A549 (cell line): Measurements from ENCODE around the gene CRYGC. TPM values are rescaled to one million over a fixed set of nuclear protein-coding genes. Genes with fewer than 3 reads are reported as not detected.

Experiments
- ATAC-seq, 2 experiments: fragments of 200-7000 bp in 1 of 2; fragments of >200 bp in 1 of 2; cut with Nextera tagmentation in 1 of 2; cut with Tn5 transposase in 1 of 2; 3 replicates each; pipeline versions ENCODE4 v1.8.0 to v1.9.1; 2018 to 2020; ENCODE audit warnings: mild to moderate bottlenecking in 1 of 2, moderate library complexity in 1 of 2
- CTCF ChIA-PET: fragments of 300-600 bp; sonication (Branson Sonifier 250); formaldehyde crosslinking; extraction: SDS; loops from one replicate; lab custom pipeline; 2021; ENCODE audit warnings: antibody characterized with exemption, inconsistent platforms; lab: Yijun Ruan, JAX
- POLR2A ChIA-PET: fragments of 350-600 bp; formaldehyde crosslinking; extraction: SDS; loops from one replicate; lab custom pipeline; 2021; ENCODE audit warnings: antibody characterized with exemption, inconsistent platforms; lab: Yijun Ruan, JAX
- DNase-seq, 2 experiments: peaks; one replicate each; pipeline versions ENCODE4 v3.0.0 to v3.0.0-alpha.2; 2011 to 2016; ENCODE audit warnings: low read depth in 1 of 2, low spot score in 1 of 2
- FAIRE-seq: peaks from 2 replicates; lab custom pipeline; 2011; peaks lifted over from hg19 to GRCh38; lab: Jason Lieb, UNC
- H3K27ac ChIP-seq, 2 experiments: fragments of >200 bp; sonication (Bioruptor Twin); formaldehyde crosslinking; 3 replicates each; pipeline ENCODE4 v1.5.1; 2016 to 2017
- H3K4me1 ChIP-seq: fragments of >200 bp; sonication (Bioruptor Twin); formaldehyde crosslinking; 3 replicates; pipeline ENCODE4 v1.6.1; 2016
- H3K4me2 ChIP-seq: fragments of >200 bp; sonication (Bioruptor Twin); formaldehyde crosslinking; 3 replicates; pipeline ENCODE4 v1.6.1; 2016
- H3K4me3 ChIP-seq: fragments of >200 bp; sonication (Bioruptor Twin); formaldehyde crosslinking; 3 replicates; pipeline ENCODE4 v1.5.1; 2016
- H3K9me3 ChIP-seq: fragments of >200 bp; sonication (Bioruptor Twin); formaldehyde crosslinking; 3 replicates; pipeline ENCODE4 v1.6.1; 2016
- BHLHE40 ChIP-seq: IDR thresholded peaks from 2 replicates; pipeline ENCODE4 v1.6.1; 2012; ENCODE audit warnings: low read depth, low read length, inconsistent platforms
- CHD2 ChIP-seq: fragments of 150-350 bp; IDR thresholded peaks from 2 replicates; pipeline ENCODE4 v1.6.1; 2014; ENCODE audit warnings: low read length; ENCODE audit not compliant: partially characterized antibody
- FOSB ChIP-seq: fragments of 250-450 bp; sonication (Bioruptor Pico); IDR thresholded peaks from 2 replicates; pipeline ENCODE4 v1.5.0; 2020; ENCODE audit warnings: mild to moderate bottlenecking, moderate library complexity
- HEYL ChIP-seq: fragments of 250-450 bp; sonication (Bioruptor Pico); IDR thresholded peaks from 2 replicates; pipeline ENCODE4 v1.8.0; 2021; ENCODE audit warnings: mild to moderate bottlenecking, moderate library complexity
- JUN ChIP-seq, 2 experiments: fragments of >200 bp; sonication (Bioruptor Twin); formaldehyde crosslinking; IDR thresholded peaks; 2 replicates in 1 of 2; 3 replicates in 1 of 2; pipeline ENCODE4 v1.6.1; 2016 to 2017
- POLR2AphosphoS2 ChIP-seq: conservative IDR thresholded peaks from 2 replicates; pipeline ENCODE4 v1.6.1; 2012; ENCODE audit warnings: low read length, improper control_type of control experiment, inconsistent platforms
- RAD21 ChIP-seq, 2 experiments: fragments of >200 bp in 1 of 2; sonication (Bioruptor Twin) in 1 of 2; formaldehyde crosslinking in 1 of 2; IDR thresholded peaks in 1 of 2; conservative IDR thresholded peaks in 1 of 2; 2 replicates in 1 of 2; 3 replicates in 1 of 2; pipeline ENCODE4 v1.6.1; 2012 to 2018; ENCODE audit warnings: inconsistent platforms in 1 of 2
- TP53 ChIP-seq: fragments of 250-450 bp; sonication (Bioruptor Pico); IDR thresholded peaks from 2 replicates; pipeline ENCODE4 v1.5.0; 2021; ENCODE audit warnings: mild to moderate bottlenecking, moderate library complexity
- WGBS: methylation state at CpG from one replicate; pipeline ENCODE4 v1.1.6; 2017; ENCODE audit errors: missing lambda C conversion rate; 5-methylcytosine and 5-hydroxymethylcytosine counted together
- polyA plus RNA-seq, 4 experiments: library from polyadenylated mRNA; depleted of rRNA in 3 of 4; stranded (reverse); fragments of >200 nt; fragmentation: RNase III in 1 of 4; extraction: RNeasy Plus Mini Kit Qiagen cat#74134 plus additional on column Dnase treatment in 1 of 4; gene quantifications; 2 replicates in 3 of 4; 3 replicates in 1 of 4; pipeline ENCODE4 v1.2.3, GENCODE V29; 2011 to 2017
- TF ChIP-seq, protein P1 (sequence below): fragments of 250-450 bp; sonication (Bioruptor Pico); IDR thresholded peaks from 2 replicates; pipeline ENCODE4 v1.5.0; 2021; ENCODE audit warnings: mild to moderate bottlenecking, moderate library complexity, borderline replicate concordance
- TF ChIP-seq, protein P2 (sequence below): fragments of 200-600 bp; sonication (generic); IDR thresholded peaks from 2 replicates; pipeline ENCODE4 v1.6.1; 2016; ENCODE audit warnings: antibody characterized with exemption, mild to moderate bottlenecking, moderate library complexity
- TF ChIP-seq, protein P3 (sequence below): fragments of 150-350 bp; IDR thresholded peaks from 2 replicates; pipeline ENCODE4 v1.6.1; 2014; ENCODE audit warnings: low read depth, mild to moderate bottlenecking, low read length
- TF ChIP-seq, protein P4 (sequence below): fragments of >200 bp; sonication (Bioruptor Twin); formaldehyde crosslinking; IDR thresholded peaks from 2 replicates; pipeline ENCODE4 v1.6.1; 2016
- TF ChIP-seq, protein P5 (sequence below): IDR thresholded peaks from 2 replicates; pipeline ENCODE4 v1.6.1; 2012; ENCODE audit warnings: low read depth, borderline replicate concordance

The CRYGC gene
- polyA plus RNA-seq, 2 of the 4 experiments (the other 2 are of a cell fraction) = not detected

DNA sequence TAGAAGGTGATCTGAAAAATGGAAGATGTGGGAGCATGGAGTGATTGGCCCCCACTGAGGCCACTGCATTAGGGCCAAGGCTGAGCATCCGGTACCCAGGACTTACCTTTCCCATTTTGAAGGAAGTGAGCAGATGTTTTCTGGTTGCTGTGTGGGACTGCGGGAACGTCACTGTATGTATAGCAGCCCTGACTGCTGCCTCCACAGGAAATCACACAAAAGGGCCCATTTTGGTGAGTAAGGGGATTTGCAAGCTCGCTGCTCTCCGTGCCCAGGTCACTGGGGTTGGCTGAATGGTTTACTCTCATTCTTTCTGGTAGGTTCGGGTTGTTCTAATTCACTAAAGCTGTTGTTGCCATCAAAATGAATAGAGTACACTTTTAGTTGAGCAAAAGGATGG is 16.4 kb upstream of the CRYGC start, which contains the start of gene CRYGB (continued):
- TF ChIP-seq, protein P1, sequence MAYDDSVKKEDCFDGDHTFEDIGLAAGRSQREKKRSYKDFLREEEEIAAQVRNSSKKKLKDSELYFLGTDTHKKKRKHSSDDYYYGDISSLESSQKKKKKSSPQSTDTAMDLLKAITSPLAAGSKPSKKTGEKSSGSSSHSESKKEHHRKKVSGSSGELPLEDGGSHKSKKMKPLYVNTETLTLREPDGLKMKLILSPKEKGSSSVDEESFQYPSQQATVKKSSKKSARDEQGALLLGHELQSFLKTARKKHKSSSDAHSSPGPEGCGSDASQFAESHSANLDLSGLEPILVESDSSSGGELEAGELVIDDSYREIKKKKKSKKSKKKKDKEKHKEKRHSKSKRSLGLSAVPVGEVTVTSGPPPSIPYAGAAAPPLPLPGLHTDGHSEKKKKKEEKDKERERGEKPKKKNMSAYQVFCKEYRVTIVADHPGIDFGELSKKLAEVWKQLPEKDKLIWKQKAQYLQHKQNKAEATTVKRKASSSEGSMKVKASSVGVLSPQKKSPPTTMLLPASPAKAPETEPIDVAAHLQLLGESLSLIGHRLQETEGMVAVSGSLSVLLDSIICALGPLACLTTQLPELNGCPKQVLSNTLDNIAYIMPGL (CRISPR knock-in tag) = no peak
- TF ChIP-seq TP53 (CRISPR knock-in tag) (no peak), BHLHE40 (no peak)
- TF ChIP-seq, protein P2, sequence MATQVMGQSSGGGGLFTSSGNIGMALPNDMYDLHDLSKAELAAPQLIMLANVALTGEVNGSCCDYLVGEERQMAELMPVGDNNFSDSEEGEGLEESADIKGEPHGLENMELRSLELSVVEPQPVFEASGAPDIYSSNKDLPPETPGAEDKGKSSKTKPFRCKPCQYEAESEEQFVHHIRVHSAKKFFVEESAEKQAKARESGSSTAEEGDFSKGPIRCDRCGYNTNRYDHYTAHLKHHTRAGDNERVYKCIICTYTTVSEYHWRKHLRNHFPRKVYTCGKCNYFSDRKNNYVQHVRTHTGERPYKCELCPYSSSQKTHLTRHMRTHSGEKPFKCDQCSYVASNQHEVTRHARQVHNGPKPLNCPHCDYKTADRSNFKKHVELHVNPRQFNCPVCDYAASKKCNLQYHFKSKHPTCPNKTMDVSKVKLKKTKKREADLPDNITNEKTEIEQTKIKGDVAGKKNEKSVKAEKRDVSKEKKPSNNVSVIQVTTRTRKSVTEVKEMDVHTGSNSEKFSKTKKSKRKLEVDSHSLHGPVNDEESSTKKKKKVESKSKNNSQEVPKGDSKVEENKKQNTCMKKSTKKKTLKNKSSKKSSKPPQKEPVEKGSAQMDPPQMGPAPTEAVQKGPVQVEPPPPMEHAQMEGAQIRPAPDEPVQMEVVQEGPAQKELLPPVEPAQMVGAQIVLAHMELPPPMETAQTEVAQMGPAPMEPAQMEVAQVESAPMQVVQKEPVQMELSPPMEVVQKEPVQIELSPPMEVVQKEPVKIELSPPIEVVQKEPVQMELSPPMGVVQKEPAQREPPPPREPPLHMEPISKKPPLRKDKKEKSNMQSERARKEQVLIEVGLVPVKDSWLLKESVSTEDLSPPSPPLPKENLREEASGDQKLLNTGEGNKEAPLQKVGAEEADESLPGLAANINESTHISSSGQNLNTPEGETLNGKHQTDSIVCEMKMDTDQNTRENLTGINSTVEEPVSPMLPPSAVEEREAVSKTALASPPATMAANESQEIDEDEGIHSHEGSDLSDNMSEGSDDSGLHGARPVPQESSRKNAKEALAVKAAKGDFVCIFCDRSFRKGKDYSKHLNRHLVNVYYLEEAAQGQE = no peak

DNA sequence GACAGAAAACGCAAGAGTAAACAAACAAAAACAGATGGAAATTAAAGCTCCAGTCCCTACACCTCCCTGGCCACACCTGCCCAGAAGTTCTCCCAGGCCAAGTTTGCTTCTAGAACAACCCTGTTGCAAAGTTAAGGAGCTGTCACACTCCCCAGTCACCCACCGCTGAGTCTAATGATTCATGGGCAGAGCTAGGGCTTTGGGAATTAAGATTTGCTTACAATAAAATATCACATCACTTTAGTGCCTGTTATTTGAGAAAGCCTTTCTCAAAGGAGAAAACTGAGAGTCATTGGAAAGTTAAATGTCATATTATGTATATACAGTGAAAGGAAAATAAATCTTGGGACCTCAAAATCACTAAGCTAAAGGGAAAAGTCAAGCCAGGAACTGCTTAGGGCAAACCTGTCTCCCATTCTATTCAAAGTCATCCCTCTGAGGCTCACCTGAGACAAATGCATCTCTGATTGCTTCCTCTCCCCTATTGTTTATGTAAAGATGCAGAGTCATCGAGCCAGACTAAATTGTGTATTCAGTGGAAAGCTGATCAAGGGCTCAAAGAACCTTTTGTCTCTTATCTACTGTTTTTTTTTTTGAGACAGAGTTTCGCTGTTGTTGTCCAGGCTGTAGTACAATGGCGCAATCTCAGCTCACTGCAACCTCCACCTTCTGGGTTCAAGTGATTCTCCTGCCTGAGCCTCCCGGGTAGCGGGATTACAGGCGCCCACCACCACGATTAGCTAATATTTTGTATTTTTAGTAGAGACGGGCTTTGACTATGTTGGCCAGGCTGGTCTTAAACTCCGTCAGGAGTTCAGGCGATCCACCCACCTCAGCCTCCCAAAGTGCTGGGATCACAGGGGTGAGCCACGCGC is 13.5 kb upstream of the CRYGC start:
- WGBS = 75% methylated on average over 14 of the region's 14 CpGs
- H3K4me2 ChIP-seq = no peak overlapping the region

DNA sequence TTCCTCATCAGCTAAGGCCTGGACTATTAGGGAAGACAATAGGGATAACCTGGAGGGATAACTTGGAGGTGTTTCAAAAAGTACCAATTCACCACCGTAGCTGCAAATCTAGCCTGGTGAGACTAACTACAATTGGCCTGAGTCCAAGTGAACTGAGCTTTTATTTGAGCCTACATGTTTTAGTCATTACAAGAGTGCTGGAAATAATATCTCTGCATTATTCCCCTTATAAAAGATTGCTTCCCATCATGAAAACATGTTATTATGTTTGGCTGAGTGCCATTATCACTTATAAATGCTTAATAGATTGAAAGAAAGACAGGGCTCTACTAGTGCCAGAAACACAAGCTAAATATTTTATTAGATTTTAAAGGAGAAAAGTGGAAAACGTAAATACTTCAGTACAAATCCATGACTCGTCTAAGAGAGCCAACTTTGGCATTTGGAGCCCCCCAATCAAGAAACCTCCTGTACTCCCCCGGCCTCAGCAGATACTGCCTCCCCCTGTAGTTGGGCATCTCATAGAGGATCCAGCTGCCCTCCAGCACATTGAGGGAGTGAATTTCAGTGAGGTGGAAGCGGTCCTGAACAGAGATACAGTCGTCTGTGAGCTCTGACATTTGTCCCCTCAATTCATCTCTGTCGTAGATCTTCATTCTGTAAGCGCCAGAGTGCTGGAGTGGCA is 12.8 kb upstream of the CRYGC start:
- DNase-seq (no peak), FAIRE-seq (no peak), ATAC-seq (no peak; a peak in 1 of 6 replicates)
- ChIA-PET CTCF (interaction anchor here (1.0 to 2.2 kb wide), 3 partner anchors 33 to 205 kb away, joined by 3 to 11 read pairs (median 4); no protein-coding TSS in a partner anchor), POLR2A (no interaction called here)
- no peaks in the 10 kb centered on the region for H3K4me1 ChIP-seq
- WGBS = 58% methylated on average over 8 of the region's 8 CpGs
- H3K27ac ChIP-seq = no peak overlapping the region
- no peaks in the 10 kb centered on the region for H3K9me3 ChIP-seq
- H3K4me3 ChIP-seq = no peak overlapping the region
- no peak for TF ChIP-seq JUN (IDR thresholded peaks at IDR 0.05)
- no peak for TF ChIP-seq CHD2
- TF ChIP-seq, protein P3, sequence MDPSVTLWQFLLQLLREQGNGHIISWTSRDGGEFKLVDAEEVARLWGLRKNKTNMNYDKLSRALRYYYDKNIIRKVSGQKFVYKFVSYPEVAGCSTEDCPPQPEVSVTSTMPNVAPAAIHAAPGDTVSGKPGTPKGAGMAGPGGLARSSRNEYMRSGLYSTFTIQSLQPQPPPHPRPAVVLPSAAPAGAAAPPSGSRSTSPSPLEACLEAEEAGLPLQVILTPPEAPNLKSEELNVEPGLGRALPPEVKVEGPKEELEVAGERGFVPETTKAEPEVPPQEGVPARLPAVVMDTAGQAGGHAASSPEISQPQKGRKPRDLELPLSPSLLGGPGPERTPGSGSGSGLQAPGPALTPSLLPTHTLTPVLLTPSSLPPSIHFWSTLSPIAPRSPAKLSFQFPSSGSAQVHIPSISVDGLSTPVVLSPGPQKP = no peak
- TF ChIP-seq, protein P4, sequence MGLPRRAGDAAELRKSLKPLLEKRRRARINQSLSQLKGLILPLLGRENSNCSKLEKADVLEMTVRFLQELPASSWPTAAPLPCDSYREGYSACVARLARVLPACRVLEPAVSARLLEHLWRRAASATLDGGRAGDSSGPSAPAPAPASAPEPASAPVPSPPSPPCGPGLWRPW = no peak
- no peak for TF ChIP-seq POLR2AphosphoS2
- no peak for TF ChIP-seq RAD21 (conservative IDR thresholded peaks at IDR 0.05 in 1 of 2, IDR thresholded peaks at IDR 0.05 in 1 of 2)
- TF ChIP-seq, protein P5, sequence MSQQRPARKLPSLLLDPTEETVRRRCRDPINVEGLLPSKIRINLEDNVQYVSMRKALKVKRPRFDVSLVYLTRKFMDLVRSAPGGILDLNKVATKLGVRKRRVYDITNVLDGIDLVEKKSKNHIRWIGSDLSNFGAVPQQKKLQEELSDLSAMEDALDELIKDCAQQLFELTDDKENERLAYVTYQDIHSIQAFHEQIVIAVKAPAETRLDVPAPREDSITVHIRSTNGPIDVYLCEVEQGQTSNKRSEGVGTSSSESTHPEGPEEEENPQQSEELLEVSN = no peak
- no peak for TF ChIP-seq FOSB (CRISPR knock-in tag)
- H3K4me2 ChIP-seq = no peak overlapping the region

More for the DNA sequence above, 13.5 kb upstream of the CRYGC start:
- Histone ChIP-seq H3K4me3 (no peak overlapping the region), H3K9me3 (no peaks in the 10 kb centered on the region), H3K4me1 (no peaks in the 10 kb centered on the region), H3K27ac (no peak overlapping the region)
- DNase-seq (no peak), FAIRE-seq (no peak), ATAC-seq (no peak; a peak in 1 of 6 replicates)
- ChIA-PET POLR2A (no interaction called here), CTCF (interaction anchor here (0.6 to 2.2 kb wide), 6 partner anchors 13 to 247 kb away, joined by 3 to 11 read pairs (median 4); no protein-coding TSS in a partner anchor)
- TF ChIP-seq HEYL (CRISPR knock-in tag) = no peak
